Kidney epithelial cell (primary cell): ENCODE results near the gene AXL. TPM values are rescaled to one million over a fixed set of nuclear protein-coding genes. Genes with fewer than 3 reads are reported as not detected.

ENCODE experiments used
- DNase-seq: peaks from one replicate; pipeline ENCODE4 v3.0.0-alpha.2; 2010; ENCODE audit warnings: low read depth
- H3K27me3 ChIP-seq: 2 replicates; pipeline ENCODE4 v1.6.0; 2011; ENCODE audit warnings: low read length; ENCODE audit not compliant: control insufficient read depth, insufficient read depth
- H3K36me3 ChIP-seq: 2 replicates; pipeline ENCODE4 v1.5.1; 2011; ENCODE audit warnings: low read length; ENCODE audit not compliant: control insufficient read depth, insufficient read depth
- H3K4me3 ChIP-seq: 2 replicates; pipeline ENCODE4 v1.5.1; 2011; ENCODE audit warnings: low read depth, mild to moderate bottlenecking, control low read depth, low read length
- CTCF ChIP-seq: IDR thresholded peaks from 2 replicates; pipeline ENCODE4 v1.5.1; 2011; ENCODE audit warnings: mild to moderate bottlenecking, moderate library complexity, low read length, control low read depth, inconsistent platforms; ENCODE audit not compliant: insufficient read depth, poor library complexity, severe bottlenecking
- total RNA-seq: library from RNA; depleted of rRNA; stranded (reverse); fragments of >200 nt; gene quantifications from 2 replicates; pipeline ENCODE4 v1.2.3, GENCODE V29; 2015

The AXL gene
- total RNA-seq, 1 donor from 2014 or later = 128 TPM

- no peak for DNase-seq
- H3K36me3 ChIP-seq = peaks cover 1% of the 10 kb centered on the region
- TF ChIP-seq CTCF = no peak
These were observed 791 bp upstream of the AXL start for GRCh38 chr19:41218249-41218614.

GRCh38 chr19:41219924-41220567 is 1.0 kb downstream of the AXL start:
- no peak for DNase-seq
- Histone ChIP-seq H3K27me3 (no peaks in the 10 kb centered on the region), H3K36me3 (peaks cover 3% of the 10 kb centered on the region), H3K4me3 (peak overlapping the region; percentile 80)
- no peak for TF ChIP-seq CTCF

More at GRCh38 chr19:41218249-41218614, 791 bp upstream of the AXL start:
- no peaks in the 10 kb centered on the region for H3K27me3 ChIP-seq
- H3K4me3 ChIP-seq = no peak overlapping the region

GRCh38 chr19:41220811-41221210 is 1.8 kb downstream of the AXL start:
- TF ChIP-seq CTCF = no peak
- H3K36me3 ChIP-seq = peaks cover 3% of the 10 kb centered on the region

GRCh38 chr19:41221514-41222205 is 2.6 kb downstream of the AXL start:
- Histone ChIP-seq H3K27me3 (no peaks in the 10 kb centered on the region), H3K4me3 (no peak overlapping the region), H3K36me3 (peaks cover 3% of the 10 kb centered on the region)
- TF ChIP-seq CTCF = no peak
- no peak for DNase-seq

More at GRCh38 chr19:41220811-41221210, 1.8 kb downstream of the AXL start:
- Histone ChIP-seq H3K27me3 (no peaks in the 10 kb centered on the region), H3K4me3 (peak overlapping the region; percentile 80)
- no peak for DNase-seq

GRCh38 chr19:41222240-41222639 is 3.2 kb downstream of the AXL start:
- Histone ChIP-seq H3K36me3 (peaks cover 3% of the 10 kb centered on the region), H3K27me3 (no peaks in the 10 kb centered on the region), H3K4me3 (no peak overlapping the region)
- no peak for TF ChIP-seq CTCF
- DNase-seq = no peak
